ENCODE measurements around the gene B3GNT7.

B3GNT7 gene

GRCh38 chr2:231450548-231450989, 55.1 kb downstream of the B3GNT7 start:
- H3K27ac ChIP-seq (ENCODE audit: low read depth, low read length), result no peak overlapping the region
- no peaks in the 10 kb centered on the region for H3K4me1 ChIP-seq (ENCODE audit: control insufficient read depth in 1 of 2, insufficient read depth in 2 of 2, low read length in 2 of 2)
- H3K4me3 ChIP-seq (ENCODE audit: low read depth in 1 of 2, low read length in 2 of 2), result no peak overlapping the region
- H3K36me3 ChIP-seq (ENCODE audit: control insufficient read depth in 1 of 2, insufficient read depth in 2 of 2, low read length in 2 of 2), result peaks cover 20 to 26% of the 10 kb centered on the region in 2 donors
- no peak overlapping the region for H3K9ac ChIP-seq (ENCODE audit: low read depth in 1 of 2, low read length in 2 of 2)
- no peaks in the 10 kb centered on the region for H3K27me3 ChIP-seq (ENCODE audit: control insufficient read depth in 1 of 2, insufficient read depth in 2 of 2, low read length in 2 of 2)
- H3K9me3 ChIP-seq (ENCODE audit: control insufficient read depth in 1 of 2, low read length in 2 of 2), result no peaks in the 10 kb centered on the region

Data from duodenal mucosa (tissue), 2 donors.